HG02642 (cell line): ENCODE data around the gene FOXO1.
"Not testable (repeated sequence)": the region's sequence is repeated elsewhere in the genome, so short reads cannot be mapped to it uniquely, and the experiment has no call there.

Experiments
- ATAC-seq: cut with Tn5 transposase; IDR thresholded peaks from one replicate; pipeline ENCODE4 v1.9.1; 2021; ENCODE audit warnings: mild to moderate bottlenecking; ENCODE audit not compliant: unreplicated experiment, poor library complexity

The FOXO1 gene

DNA sequence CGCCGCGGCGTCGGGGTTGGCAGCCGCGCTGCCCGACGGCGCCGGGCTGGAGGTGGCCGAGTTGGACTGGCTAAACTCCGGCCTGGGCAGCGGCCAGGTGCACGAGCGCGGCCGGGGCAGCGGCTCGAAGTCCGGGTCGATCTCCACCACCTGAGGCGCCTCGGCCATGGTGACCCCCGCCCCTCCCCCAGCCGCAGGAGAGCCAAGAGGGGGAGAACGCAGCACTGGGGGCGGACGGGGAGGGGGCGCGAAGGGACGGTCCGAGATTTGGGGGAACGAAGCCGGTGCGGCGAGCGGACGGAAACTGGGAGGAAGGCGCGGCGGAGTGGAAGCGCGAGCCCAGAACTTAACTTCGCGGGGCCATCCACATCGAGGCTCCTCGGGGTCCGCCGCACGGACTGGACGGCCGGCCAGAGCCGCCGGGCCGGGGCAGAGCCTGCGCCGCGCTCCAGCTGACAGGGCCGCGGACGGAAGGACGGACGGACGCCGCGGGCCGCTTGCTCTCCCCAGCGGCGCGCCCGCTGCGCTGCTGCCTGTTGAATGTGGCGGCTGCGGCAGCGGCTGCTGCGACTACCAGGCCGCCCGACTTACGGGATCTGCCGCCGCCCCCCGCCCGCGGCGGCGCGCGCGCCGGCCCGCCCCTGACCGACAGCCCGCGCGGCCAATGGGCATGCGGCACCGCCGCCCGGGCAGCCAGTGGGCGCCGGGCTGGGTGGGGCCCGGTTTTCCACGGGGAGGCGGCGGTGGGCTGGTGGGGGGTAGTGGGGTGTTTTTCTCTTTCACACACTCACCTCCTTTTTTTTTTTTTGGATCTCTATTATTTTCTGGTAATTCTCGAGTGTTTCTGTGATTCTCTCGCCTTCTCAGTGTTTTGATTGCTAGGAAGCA, at the start of gene FOXO1:
Gene FOXO1 (minus strand): TSS at position 597 of the 888 bp plus-strand sequence. CDS start 429 bp downstream, at position 168.
- peak; percentile 62 for ATAC-seq

DNA sequence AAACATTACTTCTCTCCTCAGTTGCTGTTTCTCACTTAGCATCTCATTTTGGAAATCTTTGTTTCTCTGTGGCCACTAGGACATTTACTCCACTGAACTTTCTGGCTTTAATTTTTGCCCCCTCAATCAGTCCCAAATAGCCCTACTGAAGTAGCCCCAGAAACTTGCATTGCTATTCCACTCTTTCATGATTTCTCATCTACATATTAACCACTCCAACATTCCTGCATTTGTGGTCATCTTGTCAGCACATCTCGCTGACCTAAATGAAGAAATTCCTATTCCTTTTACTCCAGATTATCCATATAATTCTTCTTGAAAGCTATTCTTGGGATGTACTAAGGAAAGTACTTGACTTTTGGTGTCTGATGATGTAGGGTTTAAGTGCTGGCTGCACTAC, 48.0 kb upstream of the FOXO1 start:
- not testable (repeated sequence) for ATAC-seq

DNA sequence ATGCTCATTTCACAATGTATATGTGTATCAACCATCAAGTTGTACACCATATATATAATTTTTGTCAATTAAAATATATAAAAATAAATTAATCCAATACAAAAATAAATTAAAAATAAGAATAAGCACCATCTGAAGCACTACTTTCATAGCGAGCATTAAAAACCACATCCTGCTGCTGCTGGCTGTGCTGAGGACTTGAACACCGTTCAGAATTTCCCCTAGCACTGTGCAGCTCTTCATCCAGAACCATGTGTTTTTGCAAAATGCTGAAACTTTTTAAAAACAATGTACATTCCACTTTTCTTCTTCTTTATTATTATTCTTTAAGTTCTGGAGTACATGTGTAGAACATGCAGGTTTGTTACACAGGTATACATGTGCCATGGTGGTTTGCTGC, 40.0 kb upstream of the FOXO1 start:
- no peak for ATAC-seq

DNA sequence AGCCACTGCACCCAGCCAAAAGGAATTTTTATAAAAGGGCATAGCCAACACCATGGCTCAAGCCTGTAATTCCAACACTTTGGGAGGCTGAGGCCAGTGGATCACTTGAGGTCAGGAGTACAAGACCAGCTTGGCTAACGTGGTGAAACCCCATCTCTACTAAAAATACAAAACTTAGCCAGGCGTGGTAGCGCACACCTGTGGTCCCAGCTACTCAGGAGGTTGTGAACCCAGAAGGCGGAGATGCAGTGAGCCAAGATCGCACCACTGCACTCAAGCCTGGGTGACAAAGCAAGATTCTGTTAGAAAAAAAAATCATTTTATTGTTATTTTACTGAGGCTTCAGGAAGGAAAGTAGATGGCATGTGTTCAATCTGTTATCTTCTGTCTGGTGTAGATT, 31.3 kb upstream of the FOXO1 start:
- peak; percentile 77 for ATAC-seq

DNA sequence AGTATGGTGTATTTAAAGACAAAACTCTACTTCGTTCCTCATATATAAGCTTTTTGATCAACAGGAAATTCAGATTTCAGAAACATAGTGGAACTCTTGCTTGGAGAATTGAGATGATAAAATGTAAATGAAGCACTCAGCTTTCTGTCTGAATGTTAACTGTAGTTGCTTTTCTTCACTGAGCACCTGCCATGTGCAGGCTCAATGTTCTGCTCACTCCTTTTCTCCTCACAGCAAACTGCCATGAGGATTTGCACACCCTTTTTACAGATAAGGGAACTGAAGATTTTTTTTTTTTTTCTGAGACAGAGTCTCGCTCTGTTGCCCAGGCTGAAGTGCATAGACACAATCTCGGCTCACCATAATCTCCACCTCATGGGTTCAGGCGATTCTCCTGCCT, 28.0 kb upstream of the FOXO1 start:
- ATAC-seq = no peak

DNA sequence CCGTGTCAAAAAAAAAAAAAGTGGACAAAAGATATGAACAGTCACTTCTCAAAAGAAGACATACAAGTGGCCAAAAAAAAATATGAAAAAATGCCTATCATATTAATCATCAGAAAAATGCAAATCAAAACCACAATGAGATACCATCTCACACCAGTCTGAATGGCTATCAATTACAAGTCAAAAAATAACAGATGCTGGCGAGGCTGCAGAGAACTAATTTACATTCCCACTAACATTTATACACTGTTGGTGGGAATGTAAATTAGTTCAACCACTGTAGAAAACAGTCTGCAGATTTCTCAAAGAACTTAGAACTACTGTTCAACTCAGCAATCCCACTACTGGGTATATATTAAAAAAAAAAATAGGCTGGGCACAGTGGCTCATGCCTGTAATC, 26.5 kb upstream of the FOXO1 start:
- ATAC-seq = peak; percentile 62

DNA sequence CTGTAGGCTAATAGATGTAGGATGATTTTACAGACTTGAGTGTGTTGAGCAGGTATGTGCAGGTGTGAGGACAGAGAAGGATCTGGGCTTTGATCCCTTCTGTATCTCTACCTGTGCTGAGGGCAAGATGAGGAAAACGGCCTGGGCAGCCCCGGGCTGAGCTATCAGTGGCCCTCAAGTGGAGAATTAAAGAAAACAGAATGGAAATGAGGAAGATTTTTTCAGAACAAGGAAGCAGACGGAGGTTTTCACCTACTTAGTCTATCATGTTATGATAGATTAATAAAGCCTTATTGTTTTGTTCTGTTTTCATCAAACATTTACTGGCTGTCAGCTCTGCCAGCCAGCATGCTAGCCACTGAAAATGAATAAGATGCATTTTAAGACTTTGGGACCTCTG, 22.3 kb upstream of the FOXO1 start:
- ATAC-seq = no peak

DNA sequence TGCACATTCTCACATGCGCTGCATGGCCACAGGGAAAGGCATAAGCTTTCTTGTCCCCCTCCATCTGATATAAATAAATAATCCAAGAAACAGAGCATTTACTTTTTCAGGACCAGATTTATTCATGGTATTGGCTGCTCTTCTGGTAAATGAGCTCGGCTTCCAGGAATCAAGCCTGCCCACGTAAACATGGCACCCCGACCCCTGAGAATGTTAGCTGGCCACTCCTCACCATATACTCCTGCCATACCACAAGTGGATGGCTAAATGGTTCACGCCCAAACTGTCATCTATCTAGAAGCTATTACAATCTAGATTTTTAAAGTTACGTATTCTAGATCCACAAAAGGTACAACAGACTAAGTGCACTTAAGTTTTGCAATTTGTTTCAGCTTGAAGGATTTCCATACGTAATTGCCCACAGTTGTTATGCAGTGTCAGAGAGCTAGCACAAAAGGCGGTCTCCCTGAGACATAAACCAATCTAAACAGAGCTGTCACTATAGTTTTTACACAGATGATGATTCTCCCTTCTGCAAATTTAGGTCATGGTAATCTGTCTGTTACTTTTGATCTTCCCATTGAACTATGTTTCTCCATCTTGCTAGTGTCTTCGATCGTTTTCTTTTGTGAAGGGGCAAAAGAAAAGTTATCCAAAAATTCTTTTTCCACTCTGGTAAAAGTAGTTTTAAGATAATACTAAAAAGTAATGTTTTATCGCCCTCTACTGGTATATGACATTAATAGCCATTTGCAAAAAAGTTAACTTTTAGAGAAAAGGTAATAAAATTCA, 16.2 kb upstream of the FOXO1 start:
- ATAC-seq = no peak

DNA sequence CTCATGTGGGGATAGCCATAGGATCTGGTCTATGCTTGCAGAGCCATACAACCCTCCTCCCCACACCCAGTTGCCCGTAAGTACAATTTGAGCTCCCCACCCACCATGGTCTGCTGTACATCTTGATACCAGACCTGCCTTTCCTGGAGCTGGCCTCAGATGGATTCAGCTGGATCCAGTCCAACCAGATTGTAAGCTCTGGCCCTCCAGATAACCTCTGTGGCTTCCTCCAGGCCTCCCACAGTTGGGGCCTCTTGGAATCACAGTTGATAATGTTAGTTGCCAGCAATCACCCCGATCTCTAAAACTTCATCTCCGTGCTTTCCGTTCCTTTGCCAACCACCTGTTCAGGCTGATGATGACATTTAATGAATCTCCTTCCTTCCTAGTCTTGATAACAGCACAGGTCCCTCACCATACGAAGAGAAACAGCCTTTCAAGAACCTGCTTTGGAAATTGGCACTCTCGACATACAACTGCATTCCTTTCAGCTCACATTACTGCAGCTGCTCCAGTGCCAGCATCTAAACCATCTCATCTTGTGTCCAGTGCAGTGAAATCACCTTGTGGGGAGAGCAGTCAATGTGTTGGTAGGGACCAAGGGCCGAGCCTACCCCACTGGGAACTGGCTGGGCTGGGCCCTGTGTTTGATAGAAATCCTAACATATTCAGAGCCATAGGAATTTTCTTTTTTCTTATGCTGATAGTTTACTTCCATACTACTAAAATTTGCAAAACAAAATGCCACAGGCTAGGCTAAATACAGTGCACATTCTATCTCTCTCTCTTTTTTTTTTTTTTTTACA, 15.1 kb upstream of the FOXO1 start:
- no peak for ATAC-seq

DNA sequence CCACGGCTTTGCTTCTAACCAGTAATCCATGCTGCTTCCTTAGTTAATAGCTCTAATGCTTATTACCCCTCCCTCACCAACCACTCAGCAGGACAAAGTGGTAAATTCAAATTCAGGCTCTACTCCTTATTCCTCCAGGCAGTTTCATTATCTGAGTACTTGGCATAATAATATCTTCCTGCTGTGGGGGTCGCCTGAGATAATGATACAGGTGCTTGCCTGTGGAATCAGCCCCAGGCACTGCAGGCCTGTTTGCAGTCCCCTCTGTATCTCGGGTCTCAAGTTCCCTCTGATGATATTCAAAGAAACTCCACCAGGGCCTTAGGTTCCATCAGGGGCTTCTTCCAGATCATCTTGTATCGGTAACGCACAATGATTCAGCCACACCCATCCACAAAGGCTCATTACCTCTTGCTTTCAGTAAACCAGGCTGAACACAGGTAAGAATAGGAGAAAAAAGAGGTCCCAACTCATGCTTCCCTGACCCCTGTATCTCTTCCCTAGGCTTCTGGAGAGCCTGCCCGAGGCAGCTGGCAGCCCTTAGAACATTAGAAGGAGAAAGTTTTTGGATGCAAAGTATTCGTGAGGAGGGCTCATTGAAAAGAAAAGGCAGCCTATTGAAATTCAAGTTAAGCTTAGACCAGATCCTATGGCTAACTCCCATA, 14.3 kb upstream of the FOXO1 start:
- no peak for ATAC-seq

DNA sequence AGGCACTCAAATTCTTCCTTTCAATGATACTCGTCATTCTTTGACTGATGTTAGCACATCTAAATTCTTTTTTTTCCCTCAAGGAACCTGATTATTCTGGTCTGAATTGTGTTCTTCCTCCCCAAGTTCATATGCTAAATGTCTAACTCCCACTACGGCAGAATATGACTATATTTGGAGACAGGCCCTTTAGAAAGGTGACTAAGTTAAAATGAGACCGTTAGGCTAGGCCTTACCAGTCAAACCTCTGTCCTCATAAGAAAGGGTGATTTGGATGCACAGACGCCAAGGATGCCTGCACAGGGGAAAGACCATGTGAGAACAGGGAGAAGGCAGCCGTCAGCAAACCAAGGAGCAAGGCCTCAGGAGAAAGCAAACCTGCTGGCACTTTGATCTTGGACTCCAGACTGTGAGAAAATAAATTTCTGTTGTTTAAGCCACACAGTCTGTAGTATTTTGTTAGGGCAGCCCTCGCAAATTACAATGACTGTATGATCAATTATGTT, 13.1 kb upstream of the FOXO1 start:
- no peak for ATAC-seq

DNA sequence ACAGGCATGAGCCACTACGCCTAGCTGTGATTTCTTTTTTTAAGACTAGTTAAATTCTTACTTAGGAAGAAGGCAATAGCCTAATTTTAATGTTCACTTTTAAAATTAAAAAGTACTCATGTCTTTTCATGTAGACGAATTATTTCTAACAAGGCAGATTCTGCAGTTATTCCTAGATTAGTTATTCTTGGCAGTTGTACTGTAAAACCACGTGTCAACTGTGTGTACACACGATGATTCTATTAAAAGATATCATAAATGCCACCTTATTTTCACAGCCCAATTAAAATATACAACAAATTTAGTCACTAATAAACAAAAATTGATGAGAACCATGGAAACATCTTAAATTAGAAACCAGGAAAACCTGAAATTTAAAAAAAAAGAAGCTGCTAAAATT, 10.6 kb upstream of the FOXO1 start:
- no peak for ATAC-seq

DNA sequence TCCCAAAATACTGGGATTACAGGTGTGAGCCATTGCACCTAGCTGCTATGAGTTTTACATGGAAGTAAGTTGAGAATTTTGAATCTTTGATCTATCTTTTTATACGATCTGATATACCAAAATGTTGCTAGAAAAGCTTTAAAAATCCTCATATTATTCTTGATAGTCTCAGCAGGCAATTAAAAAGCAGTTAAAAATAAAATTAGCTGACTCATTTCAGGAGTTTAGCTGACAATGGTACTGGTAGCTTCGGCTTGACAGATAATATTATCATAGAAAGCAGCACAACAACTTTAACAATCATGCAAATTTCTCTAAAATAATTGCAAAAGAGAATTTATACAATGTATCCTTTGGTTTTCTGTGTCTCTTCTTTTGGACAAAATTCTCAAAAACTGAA, 9.6 kb upstream of the FOXO1 start:
- no peak for ATAC-seq

DNA sequence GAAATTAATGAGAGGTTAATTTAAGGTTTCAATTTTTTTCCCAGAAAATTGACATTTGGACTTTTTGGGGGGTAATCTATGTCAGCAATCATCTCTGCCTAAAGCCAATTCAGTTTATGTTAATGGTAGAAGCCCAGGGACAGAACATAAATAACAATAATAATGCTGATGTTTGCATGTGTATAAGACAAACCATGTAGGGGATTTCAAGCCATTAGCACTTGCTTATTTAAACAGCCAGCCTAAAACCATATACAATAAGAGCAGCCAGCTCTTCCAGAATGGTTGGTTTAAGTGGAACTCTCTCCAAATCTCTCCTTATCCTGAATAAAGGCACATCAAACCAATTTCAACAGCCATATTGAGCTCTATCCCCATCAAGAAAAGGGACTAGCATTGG, 7.0 kb upstream of the FOXO1 start:
- no peak for ATAC-seq

DNA sequence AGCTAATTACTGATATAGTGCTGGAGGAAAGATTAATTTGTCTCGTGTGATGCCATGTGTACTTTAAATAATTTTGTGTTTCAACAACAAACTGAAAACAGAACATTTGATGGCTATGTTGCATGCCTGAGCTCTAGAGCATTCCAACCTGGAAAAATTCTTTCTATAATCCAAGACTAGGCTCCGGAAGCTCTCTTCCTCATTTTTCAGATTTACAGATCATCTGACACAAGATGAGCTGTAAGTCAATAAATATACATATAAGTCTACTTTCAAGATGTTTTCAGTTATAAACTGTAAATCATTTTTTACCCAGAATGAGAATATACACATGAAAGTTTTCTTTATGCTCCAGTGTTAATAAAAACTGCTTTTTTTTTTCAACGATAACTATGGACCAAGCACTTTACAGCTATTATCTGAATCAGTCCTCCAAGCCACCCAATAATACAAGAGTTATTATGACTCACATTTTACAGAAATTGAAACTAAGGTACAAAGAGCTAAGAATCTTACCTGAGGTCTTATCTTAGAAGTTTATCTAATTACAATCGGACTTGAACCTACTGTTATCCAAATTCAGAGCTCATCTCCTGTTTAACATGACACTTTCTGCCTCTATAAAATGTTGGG, 6.4 kb upstream of the FOXO1 start:
- no peak for ATAC-seq

DNA sequence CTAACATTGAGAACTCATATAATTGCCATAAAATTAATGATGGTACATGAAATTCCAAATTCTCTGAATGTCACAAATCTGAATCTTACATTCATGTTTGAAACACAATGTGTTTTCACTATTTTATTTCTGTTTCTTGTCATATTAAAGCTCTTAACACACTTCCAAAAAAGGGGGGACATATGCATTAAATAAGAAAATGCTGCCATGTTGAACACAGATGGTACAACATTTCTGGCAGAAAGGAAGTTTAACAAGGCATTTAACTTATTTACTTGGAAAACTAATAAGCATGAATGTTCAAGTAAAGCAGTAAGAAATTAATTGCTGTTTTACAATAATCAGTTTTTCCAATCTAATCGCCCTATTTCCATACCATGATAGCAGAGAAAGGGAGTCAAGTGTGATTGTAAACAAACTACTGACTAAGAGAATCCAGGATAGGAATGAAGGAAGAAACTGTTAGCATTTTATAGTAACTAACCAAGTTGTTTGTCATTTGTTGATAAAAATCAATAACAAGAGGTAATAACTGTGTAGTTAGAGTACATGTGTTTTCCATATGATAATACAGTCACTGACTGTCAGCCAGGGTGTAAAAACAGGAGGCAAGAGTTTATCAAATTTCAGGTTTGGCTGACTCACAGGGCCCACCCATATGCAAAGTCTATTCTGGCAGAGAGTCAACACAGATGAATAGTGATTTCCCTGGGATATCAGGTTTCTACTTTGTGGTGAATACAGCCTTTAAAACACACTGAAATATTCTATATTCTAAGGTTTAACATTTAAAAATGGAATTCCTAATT, 5.7 kb upstream of the FOXO1 start:
- ATAC-seq = no peak

DNA sequence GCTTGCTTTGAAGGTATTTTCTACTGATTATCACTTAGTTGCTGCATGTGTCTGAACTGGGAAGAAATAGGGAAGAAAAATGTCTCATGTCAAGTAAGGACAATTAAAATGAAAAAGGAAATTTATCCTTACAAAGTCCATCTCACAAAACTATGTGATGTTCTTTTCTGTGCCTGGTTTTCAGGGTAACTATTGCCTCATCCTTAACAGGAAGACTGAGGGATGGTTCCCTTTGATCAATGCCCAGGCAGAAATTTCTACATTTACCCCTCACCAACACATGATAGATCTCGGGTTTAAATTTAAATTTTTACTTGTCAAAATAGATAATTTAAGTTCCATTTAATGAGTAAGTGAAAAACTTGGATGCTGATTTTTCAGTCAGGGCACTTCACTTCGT, 3.9 kb upstream of the FOXO1 start:
- ATAC-seq = no peak

DNA sequence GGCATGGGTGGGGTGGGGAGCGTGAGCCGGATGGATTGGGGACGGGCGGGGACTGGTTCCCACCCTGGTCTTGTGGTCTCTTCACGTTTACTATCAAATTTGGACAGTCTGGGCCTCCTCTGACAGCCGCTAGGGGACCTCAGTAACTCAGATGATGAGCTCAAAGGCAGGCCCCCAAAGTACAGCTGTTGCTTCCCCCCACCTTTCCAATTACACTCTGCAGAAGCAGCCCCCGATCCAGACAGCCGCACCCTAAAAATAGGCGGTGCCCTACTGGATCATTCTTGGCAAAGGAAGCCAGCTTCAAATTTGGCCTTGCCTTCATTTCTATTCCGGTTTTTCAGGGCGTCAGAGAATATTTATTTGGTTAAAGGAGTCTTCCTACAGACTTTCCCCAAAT, 1.9 kb upstream of the FOXO1 start:
- no peak for ATAC-seq

DNA sequence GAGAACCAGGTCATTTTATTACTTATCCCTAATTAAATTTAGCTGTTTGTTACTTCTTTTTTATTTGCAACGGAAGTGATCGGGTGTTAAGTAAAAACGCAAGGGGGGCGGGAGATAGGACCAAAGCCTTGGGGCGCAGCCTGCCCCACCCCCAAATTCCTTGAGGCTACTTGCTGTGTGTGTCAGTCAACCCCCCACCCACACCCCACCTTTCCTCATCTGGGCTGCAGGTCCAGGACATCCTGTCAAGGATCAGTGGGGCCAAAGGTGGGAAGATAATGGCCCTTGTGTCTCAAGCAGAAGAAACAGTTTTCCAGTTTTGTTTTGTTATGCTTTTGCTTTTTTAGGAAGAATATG, 1.2 kb upstream of the FOXO1 start:
- ATAC-seq = no peak
